HG03469 (cell line): ENCODE measurements around the gene GAS6.

Experiments
- ATAC-seq: cut with Tn5 transposase; IDR thresholded peaks from one replicate; pipeline ENCODE4 v1.9.1; 2021; ENCODE audit warnings: mild to moderate bottlenecking, moderate library complexity, moderate number of reproducible peaks; ENCODE audit not compliant: unreplicated experiment

GAS6 gene

DNA sequence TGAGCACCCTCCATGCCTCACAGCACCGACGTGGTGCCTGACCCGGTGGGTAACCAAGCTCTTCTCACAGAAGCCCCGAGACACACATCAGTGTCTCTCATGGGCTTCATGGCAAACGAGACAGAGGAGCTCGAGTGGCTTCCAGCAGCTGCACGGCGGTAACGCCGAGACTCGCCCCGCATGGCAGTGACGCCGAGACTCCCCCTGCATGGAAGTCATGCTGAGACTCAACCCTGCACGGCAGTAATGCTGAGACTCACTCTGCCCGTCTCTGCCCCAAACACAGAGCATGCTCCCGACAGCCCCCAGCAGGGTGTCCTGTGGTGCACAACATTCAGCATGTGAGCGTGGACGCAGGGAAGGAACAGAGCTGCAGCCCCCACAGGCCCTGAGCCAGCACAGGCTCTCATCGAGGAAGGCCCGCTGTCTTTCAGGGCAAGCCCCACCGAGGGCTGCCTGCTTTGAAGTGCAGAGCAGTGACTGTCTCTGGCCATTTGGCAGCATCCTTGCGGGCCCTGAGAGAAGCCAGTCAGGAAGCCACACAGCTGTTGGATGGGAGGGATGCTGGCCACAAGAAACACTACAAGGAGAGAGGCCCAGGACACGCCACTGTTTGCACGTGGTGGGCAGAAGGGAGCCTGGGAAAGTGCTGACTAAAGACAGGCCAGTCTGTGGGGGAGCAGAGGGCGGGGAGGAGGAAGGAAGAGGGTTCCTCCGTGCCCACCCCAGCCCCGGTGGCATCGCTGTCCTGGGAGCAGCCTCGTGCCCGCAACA is 9.5 kb downstream of the GAS6 start:
- no peak for ATAC-seq

DNA sequence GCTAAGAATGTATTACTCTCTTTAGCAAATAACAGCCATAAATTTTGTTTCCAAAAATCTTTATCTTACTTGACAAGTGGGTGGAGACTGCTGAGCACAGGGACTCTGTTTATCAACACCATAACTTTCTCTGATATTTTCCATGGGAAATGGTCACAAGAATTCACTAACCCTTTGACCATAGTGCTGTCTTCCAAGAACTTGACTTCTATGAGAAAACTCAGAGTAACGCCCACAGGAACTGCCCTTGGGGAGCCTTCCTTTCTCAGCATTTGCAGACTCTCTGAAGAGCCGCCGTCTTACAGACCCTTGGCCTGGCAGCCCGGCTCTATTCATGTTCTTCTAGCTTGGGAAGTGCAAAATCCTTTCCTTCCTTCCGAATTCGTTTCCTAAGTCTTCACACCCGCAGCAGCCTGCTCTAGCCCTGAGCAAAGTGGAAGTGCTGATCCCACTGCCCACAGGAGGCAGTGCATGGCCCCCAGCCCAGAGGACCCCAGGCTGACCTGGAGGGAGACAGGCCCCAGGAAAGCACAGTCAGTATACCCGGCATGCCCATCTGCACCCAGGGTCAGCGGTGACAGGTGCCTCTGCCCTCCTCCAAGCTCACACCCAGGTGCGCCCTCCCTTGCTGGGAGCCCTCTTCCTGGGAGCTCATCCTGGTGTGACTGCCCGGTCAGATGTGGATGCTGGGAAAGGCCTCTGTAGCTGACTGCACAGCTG is 10.2 kb downstream of the GAS6 start:
- ATAC-seq: no peak

DNA sequence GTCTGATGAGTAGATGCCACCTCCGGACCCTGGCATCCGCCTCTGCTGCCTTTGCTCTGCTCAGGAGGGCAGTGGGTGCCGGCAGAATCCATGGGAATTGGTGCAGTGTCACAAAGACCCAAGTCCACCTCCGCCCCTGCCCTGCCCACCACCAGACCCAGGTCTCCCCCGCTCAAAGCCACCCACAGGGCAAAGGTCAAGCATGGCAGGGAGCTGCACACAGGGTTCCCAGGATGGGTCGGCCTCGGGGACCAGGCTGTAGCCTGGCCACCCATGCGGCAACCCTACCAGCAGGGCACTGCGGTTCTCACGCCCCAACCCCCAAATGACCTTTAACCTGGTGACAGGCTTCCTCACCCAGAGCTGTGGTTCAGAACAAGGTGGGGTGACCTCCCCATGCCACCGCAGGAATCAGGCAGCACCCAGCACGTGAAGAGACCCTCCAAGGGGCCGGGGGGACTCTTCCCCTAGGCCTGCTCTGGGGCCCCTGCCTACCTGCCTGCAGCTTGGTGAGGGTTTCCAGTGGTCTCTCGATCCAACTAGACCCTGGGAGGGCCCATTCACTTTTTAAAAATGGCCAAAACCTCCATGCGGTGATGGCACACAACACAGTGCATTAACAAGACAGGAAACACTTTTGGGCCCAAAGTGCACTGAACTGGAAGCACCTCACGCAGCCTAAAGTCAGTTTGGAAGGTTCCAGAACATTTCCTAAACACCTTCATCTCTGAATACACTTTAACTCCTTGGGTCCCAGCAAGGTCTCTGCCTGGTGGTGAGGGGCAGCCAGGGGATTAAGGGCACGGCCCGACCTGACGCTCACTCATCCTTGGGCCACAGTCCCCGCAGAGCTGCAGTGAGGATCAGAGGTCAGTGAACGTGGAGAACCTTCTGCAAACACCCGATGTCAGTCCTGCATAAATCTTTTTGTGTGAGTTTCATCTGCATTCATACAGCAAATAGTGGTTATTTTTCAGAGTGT is 11.0 kb downstream of the GAS6 start:
- no peak for ATAC-seq

- ATAC-seq: no peak
These were observed 11.9 kb downstream of the GAS6 start for GRCh38 chr13:113851826-113852535.

GRCh38 chr13:113851480-113851803 is 12.4 kb downstream of the GAS6 start:
- ATAC-seq: no peak

DNA sequence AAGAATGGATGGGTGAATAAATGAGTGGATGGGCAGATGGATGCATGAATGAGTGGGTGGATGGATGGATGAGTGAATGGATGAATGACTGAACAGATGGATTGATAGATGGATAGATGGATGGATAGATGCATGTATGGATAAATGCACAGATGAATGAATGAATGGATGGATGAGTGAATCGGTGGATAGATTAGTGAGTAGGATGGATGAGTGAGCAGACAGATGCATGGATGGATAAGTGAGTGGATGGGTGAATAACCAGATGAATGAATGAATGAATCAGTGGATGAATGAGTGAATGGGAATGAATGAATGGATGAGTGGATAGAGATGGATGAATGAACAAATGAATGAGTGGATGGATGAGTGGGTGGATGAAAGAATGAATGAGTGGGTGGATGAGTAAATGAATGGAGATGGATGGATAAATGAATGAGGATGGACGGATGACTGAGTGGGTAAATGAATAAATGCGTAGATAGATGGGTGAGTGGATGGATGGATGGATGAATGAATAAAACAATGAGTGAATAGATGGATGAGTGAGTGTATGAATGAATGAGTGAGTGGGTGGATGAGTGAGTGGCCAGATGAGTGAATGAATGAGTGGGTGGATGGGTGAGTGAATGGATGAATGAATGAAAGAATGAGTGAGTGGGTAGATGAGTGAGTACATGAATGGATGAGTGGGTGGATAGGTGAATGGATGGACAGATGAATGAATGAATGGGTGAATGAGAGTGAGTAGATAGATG is 13.0 kb downstream of the GAS6 start:
- ATAC-seq: no peak

DNA sequence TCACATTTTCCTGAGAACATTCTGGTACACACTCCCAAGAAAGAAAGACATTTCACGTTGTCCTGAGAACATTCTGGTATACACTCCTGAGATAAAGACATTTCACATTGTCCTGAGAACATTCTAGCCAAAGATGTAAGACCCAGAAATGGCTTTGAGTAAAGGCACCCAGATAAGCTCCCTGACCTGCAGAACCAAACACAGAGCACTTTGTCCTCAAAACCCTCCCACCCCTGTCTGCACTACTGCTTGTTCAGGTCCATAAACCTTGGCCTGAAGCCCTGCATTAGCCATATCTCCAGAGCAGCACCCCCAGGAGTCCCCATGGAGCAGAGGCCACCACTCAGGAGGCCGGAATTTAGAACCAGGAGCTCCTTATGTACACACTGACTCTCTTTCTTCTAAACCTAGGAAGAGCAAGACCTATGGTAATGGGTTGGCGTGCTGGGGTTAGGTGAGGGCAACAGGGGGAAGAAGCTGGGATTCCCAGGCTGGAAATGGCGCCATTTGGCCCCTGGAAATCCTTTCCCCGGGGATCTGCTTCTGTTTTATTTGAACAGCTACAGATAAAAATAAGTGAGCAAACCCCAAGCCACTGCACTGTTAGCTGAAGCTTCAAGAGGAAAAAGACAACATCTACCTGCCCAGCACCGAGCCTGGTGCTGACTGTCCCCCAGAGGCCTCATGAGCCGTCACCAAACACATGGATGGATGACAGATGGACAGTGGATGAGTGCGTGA is 13.7 kb downstream of the GAS6 start:
- no peak for ATAC-seq

DNA sequence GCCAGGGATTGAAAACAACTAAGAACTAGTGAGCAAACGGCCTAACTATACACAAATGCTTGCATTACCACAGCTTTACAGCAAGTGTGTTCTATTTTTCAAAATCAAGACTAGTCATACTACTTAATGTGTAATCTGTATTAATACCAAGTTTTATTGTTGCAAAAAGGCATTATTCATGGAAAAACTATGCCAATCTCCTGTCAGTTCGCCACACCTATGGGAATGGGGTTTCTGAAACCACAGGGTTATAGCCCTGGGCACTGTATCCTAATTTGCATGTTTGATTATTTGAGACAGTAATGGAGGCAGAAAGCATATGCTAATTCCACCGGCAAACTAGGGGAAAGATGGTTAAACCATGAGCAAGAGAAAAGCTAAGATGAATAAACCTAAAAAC is 14.3 kb downstream of the GAS6 start:
- ATAC-seq: no peak

DNA sequence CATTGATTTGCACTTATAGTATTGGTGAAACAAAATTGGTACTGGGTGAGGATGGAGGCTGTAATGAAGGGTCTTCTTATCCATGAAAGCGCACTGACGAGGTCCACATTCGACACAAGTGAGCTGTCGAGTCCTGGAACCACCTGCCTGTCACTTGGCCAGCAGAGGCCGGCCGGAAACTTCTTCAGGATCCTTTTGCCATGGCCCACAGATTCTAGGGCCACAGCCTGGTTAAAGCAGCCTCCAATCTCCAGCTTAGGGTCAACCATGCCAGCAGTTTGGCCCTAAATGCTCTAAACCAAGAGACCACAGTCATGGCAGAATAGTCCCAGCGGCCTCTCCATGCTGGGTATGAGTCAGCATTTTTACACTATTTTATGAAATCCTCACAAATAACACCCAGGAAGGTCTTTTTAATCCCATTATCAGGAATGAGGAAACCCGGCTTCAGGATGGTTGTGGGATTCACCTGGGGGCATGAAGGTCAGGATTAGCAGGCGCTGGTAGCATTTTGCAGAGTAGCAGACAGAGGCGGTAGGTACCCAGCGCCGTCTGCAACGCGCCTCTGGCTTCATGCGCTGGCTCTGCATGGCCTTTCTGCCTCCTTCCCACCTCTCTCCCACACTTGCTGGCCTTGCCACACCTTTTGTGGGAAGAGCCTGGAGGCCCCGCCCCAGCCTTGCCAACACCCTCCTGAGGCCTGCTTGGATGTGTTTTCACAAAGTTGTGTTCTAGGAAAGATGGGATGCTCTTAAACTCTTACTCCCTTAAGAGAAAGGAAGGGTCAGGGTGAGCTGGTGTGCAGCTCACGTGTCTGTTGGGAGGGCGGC is 15.2 kb downstream of the GAS6 start:
- ATAC-seq: no peak

GRCh38 chr13:113848020-113848419 is 15.9 kb downstream of the GAS6 start:
- no peak for ATAC-seq

DNA sequence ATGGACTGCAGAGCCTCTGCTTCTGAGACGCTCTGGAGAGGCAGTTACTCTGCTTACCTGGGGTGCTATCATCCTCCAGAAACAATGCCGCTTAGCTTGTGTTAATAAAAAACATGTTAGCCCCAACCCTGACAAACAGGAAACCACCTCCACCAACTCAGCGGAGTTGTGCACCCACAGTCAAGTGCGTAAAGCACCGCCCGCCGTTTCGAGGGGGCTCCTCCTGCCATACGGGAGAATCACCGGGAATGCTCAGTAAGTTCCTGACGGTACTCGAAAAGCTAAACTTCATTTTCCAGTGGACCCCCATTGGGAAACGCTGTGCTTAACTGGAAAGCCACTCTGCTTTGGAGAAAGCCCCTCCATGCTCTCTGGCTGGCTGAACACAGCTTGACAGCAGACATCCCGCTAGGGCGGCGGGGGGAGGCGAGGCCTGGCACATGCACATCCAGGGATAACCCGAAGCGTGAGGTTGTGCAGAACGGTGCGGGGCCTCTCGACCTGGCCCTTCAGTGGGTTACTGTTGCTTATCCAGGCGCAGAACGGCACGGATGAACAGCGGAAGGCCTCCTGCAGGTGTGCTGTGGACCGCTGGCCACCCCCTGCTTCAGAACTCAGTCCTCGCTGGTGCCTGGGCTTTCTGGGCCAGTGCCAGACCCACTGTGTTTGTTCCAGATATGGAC is 17.1 kb downstream of the GAS6 start:
- no peak for ATAC-seq

- ATAC-seq: no peak
These were observed 17.9 kb downstream of the GAS6 start for GRCh38 chr13:113845723-113846635.

DNA sequence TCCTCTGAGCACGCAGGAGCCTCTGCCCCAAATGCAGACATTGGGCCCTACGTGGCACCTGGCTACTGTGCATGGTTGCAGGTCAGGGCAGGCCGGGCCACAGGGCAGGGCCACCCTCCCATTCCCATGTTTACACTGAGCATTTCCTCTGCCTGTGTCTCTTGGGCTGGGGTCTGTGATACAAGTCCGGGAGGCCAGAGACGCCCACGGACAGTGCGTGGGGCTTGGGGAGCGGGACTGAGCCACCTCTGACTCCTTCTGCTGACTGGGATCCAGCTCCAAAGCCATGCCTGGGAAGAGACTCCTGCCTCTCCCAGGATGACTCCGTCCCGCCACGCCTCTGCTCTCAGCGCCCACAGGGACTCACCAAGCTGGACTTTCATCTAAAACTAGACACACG is 18.8 kb downstream of the GAS6 start:
- no peak for ATAC-seq

GRCh38 chr13:113843864-113844556 is 19.9 kb downstream of the GAS6 start:
- no peak for ATAC-seq

DNA sequence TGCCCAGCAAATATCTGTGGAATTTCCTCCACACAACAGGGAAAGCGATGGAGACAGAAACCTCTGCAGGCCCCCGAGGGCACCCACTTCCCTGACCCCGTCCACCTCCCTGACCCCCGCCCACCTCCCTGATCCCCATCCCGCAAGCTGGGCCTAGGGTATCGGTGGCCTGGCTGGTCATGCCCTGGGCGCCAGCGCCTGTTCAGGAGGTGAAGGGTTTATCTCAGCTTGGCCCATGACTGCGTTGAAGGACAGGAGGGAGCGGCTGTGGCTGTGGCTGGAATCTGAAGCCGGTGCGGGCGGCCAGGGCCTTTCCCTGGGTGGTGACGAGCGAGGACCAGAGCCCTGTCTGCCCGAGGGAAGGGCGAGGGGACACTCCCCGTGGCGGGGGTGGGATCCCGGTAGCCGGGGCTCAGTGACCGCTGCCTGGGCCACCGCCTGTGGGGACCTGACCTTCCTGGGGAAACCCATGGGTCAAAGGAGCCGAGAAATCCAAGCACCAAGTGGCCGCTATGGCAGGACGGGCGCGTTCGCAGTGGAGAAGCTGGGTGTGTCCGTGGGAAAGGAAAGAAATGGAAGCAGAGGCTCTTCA is 20.7 kb downstream of the GAS6 start:
- ATAC-seq: no peak
